Activated CD8-positive, alpha-beta T cell treated with anti-CD3 and anti-CD28 coated beads for 36 hours (primary cell): ENCODE measurements around the gene SRMS. TPM values are rescaled to one million over a fixed set of nuclear protein-coding genes. Genes with fewer than 3 reads are reported as not detected.

ENCODE experiments used
- ATAC-seq: fragments of 200-7000 bp; cut with Tn5 transposase; one replicate; pipeline ENCODE4 v1.10.0; 2021; ENCODE audit warnings: mild to moderate bottlenecking, moderate library complexity
- CTCF ChIA-PET: fragments of 350-600 bp; sonication (Branson Sonifier 250); formaldehyde crosslinking; loops from one replicate; lab custom pipeline; 2021; ENCODE audit warnings: antibody characterized with exemption; lab: Charles Lee
- POLR2A ChIA-PET: fragments of 350-600 bp; sonication (Branson Sonifier 250); formaldehyde crosslinking; loops from one replicate; lab custom pipeline; 2021; ENCODE audit warnings: antibody characterized with exemption; lab: Charles Lee
- DNase-seq: peaks from one replicate; pipeline ENCODE4 v3.0.0-alpha.2; 2020
- H3K27ac Mint-ChIP-seq: one replicate; pipeline ENCODE4 v1.8.0; 2021; ENCODE audit warnings: mild to moderate bottlenecking, mixed read lengths
- H3K27me3 Mint-ChIP-seq: one replicate; pipeline ENCODE4 v1.8.0; 2021; ENCODE audit warnings: mixed read lengths
- H3K36me3 Mint-ChIP-seq: one replicate; pipeline ENCODE4 v1.8.0; 2021; ENCODE audit warnings: low read depth, mixed read lengths
- H3K4me1 Mint-ChIP-seq: one replicate; pipeline ENCODE4 v1.8.0; 2021; ENCODE audit warnings: low read depth, mixed read lengths
- H3K4me3 Mint-ChIP-seq: one replicate; pipeline ENCODE4 v1.8.0; 2021; ENCODE audit warnings: mild to moderate bottlenecking, moderate library complexity, mixed read lengths
- H3K9me3 Mint-ChIP-seq: one replicate; pipeline ENCODE4 v1.8.0; 2021; ENCODE audit warnings: mixed read lengths
- CTCF ChIP-seq: fragments of 200-600 bp; IDR thresholded peaks from one replicate; pipeline ENCODE4 v1.8.0; 2022; ENCODE audit warnings: antibody characterized with exemption, mild to moderate bottlenecking
- intact Hi-C: fragments of 100-400 bp; cut with micrococcal nuclease; formaldehyde crosslinking; loops from one replicate; pipeline ENCODE4 v1.10.0; 2022
- total RNA-seq, 2 experiments: library from RNA; stranded (reverse); gene quantifications; one replicate each; pipeline ENCODE4 v1.2.3, GENCODE V29; 2021

The SRMS gene
- total RNA-seq, 2 experiments from 2014 or later = not detected

- CTCF ChIA-PET = interaction anchor here (1.3 to 3.5 kb wide), 8 partner anchors 7 to 444 kb away, joined by 4 to 20 read pairs (median 8); partner anchors contain the start of genes ARFRP1, HELZ2, PRPF6 and SAMD10
- Mint-ChIP-seq H3K27me3 (no peaks in the 10 kb centered on the region), H3K4me3 (no peak overlapping the region), H3K4me1 (peaks cover 17% of the 10 kb centered on the region), H3K27ac (no peak overlapping the region), H3K9me3 (no peaks in the 10 kb centered on the region), H3K36me3 (no peaks in the 10 kb centered on the region)
- ATAC-seq = no peak
- POLR2A ChIA-PET = interaction anchor here (0.8 to 4.9 kb wide), 3 partner anchors 7 to 39 kb away, joined by 3 to 48 read pairs (median 6); no protein-coding TSS in a partner anchor
- intact Hi-C loops = no loop called here
- DNase-seq = no peak
- TF ChIP-seq CTCF = no peak
These were observed 11.1 kb downstream of the SRMS start for GRCh38 chr20:63536241-63536977.

- Mint-ChIP-seq H3K4me1 (peaks cover 17% of the 10 kb centered on the region), H3K9me3 (no peaks in the 10 kb centered on the region), H3K4me3 (no peak overlapping the region), H3K27me3 (no peaks in the 10 kb centered on the region), H3K27ac (no peak overlapping the region), H3K36me3 (no peaks in the 10 kb centered on the region)
- DNase-seq = no peak
- ChIA-PET CTCF (no interaction called here), POLR2A (interaction anchor here (4.9 kb wide), 1 partner anchor 12 kb away, joined by 48 read pairs; no protein-coding TSS in a partner anchor)
- intact Hi-C loops = no loop called here
- no peak for ATAC-seq
- no peak for TF ChIP-seq CTCF
These were observed 12.5 kb downstream of the SRMS start for GRCh38 chr20:63534831-63535651.

GRCh38 chr20:63534427-63534830 lies 13.1 kb downstream of the SRMS start:
- no peak for ATAC-seq
- ChIA-PET CTCF (no interaction called here), POLR2A (interaction anchor here (4.9 kb wide), 1 partner anchor 12 kb away, joined by 48 read pairs; no protein-coding TSS in a partner anchor)
- intact Hi-C loops = no loop called here
- no peaks in the 10 kb centered on the region for H3K9me3 Mint-ChIP-seq
- TF ChIP-seq CTCF = no peak
- no peak for DNase-seq
- H3K27me3 Mint-ChIP-seq = no peaks in the 10 kb centered on the region
- H3K4me3 Mint-ChIP-seq = no peak overlapping the region
- no peak overlapping the region for H3K27ac Mint-ChIP-seq
- no peaks in the 10 kb centered on the region for H3K36me3 Mint-ChIP-seq
- H3K4me1 Mint-ChIP-seq = peaks cover 17% of the 10 kb centered on the region

- ATAC-seq (no peak), DNase-seq (no peak)
- Mint-ChIP-seq H3K4me3 (no peak overlapping the region), H3K27ac (no peak overlapping the region), H3K36me3 (no peaks in the 10 kb centered on the region), H3K4me1 (peaks cover 17% of the 10 kb centered on the region), H3K9me3 (no peaks in the 10 kb centered on the region), H3K27me3 (no peaks in the 10 kb centered on the region)
- ChIA-PET CTCF (no interaction called here), POLR2A (interaction anchor here (4.9 kb wide), 1 partner anchor 11 kb away, joined by 48 read pairs; no protein-coding TSS in a partner anchor)
- intact Hi-C loops = no loop called here
- TF ChIP-seq CTCF = no peak
These were observed 13.6 kb downstream of the SRMS start for GRCh38 chr20:63533871-63534393.
